ENCODE results near the gene CHDH. TPM values are rescaled to one million over a fixed set of nuclear protein-coding genes. Genes with fewer than 3 reads are reported as not detected.

Gene CHDH
- polyA plus RNA-seq, 2 of the 4 experiments (the other 2 are of a cell fraction) = 1.1 to 2.8 TPM

DNA sequence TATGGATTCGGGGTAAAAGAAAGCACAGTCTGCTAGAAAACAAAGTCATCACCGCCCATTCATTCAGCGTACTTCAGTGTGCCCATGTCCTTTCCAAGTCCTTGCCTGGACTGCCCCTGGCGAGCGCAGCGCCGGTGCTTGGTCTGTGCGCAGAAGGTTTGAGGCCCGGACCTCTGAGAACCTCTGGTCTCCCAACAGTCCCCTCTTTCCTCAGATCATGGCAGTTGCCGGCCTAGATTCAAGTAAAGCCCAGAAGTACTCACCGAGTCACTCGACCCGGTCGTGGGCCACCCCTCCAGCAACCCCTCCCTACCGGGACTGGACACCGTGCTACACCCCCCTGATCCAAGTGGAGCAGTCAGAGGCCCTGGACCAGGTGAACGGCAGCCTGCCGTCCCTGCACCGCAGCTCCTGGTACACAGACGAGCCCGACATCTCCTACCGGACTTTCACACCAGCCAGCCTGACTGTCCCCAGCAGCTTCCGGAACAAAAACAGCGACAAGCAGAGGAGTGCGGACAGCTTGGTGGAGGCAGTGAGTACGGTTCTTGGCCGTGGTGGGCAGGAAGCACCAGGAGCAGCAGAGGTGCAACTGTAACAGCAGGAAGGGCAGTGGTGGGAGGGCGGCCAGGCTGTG lies 36.3 kb downstream of the CHDH start:
- H3K27ac ChIP-seq = no peak overlapping the region
- peaks cover 17% of the 10 kb centered on the region for H3K4me1 ChIP-seq
- ATAC-seq = no peak
- ChIA-PET CTCF (no interaction called here), POLR2A (no interaction called here)
- no peak for DNase-seq (ENCODE audit: low read depth in 1 of 2, low spot score in 1 of 2)
- no peak overlapping the region for H3K4me2 ChIP-seq
- WGBS (ENCODE audit: missing lambda C conversion rate) = 84% methylated on average over 20 of the region's 28 CpGs
- TF ChIP-seq CBX8 (IDR thresholded peaks at IDR 0.05) = no peak
- TF ChIP-seq RARB (CRISPR knock-in tag; IDR thresholded peaks at IDR 0.05) = no peak
- TF ChIP-seq HEYL (CRISPR knock-in tag; IDR thresholded peaks at IDR 0.05) = no peak
- TF ChIP-seq FOSB (CRISPR knock-in tag; IDR thresholded peaks at IDR 0.05) = no peak
- TF ChIP-seq HOXB13 (CRISPR knock-in tag; IDR thresholded peaks at IDR 0.05; ENCODE audit: low read depth) = no peak
- TF ChIP-seq TP53 (CRISPR knock-in tag; IDR thresholded peaks at IDR 0.05) = no peak
- no peak for TF ChIP-seq ZSCAN20 (CRISPR knock-in tag; IDR thresholded peaks at IDR 0.05)
- TF ChIP-seq, protein P1, sequence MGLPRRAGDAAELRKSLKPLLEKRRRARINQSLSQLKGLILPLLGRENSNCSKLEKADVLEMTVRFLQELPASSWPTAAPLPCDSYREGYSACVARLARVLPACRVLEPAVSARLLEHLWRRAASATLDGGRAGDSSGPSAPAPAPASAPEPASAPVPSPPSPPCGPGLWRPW (IDR thresholded peaks at IDR 0.05) = no peak
- no peak for TF ChIP-seq MAFK (IDR thresholded peaks at IDR 0.05; ENCODE audit: partially characterized antibody)
- FAIRE-seq = no peak
- H3K4me3 ChIP-seq = no peak overlapping the region
- H3K9me3 ChIP-seq = no peaks in the 10 kb centered on the region

DNA sequence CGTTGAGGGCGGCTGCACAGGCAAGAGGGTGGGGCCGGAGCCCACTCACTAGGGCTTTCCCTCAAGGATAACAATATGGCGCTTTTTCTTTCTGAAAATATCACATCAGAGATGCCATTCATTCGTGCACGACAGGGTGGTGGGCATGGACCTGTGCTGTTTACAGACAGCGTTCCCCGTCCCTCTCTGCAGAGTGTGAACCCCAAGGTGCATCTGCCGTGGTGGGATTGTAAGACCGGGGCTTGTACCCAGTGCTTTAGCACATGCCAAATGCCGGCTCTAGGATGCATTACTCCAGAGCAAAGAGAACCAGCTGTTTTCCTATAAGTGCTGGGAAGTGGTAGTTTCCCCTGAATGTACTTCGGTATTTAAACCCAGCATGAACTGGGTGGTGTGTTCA lies 37.0 kb downstream of the CHDH start:
- CTCF ChIA-PET = no interaction called here
- ATAC-seq (no peak), FAIRE-seq (no peak), DNase-seq (ENCODE audit: low read depth in 1 of 2, low spot score in 1 of 2) (no peak)
- no peaks in the 10 kb centered on the region for H3K9me3 ChIP-seq
- TF ChIP-seq ZNF302 (CRISPR knock-in tag; IDR thresholded peaks at IDR 0.05) (no peak), HDAC2 (IDR thresholded peaks at IDR 0.05) (no peak), ESRRA (IDR thresholded peaks at IDR 0.05; ENCODE audit: borderline replicate concordance, low read length) (no peak), NFE2L2 (conservative IDR thresholded peaks at IDR 0.05; ENCODE audit: low read length) (no peak), RFX5 (IDR thresholded peaks at IDR 0.05) (no peak), HOXA7 (CRISPR knock-in tag; IDR thresholded peaks at IDR 0.05) (no peak)
- TF ChIP-seq, protein P2, sequence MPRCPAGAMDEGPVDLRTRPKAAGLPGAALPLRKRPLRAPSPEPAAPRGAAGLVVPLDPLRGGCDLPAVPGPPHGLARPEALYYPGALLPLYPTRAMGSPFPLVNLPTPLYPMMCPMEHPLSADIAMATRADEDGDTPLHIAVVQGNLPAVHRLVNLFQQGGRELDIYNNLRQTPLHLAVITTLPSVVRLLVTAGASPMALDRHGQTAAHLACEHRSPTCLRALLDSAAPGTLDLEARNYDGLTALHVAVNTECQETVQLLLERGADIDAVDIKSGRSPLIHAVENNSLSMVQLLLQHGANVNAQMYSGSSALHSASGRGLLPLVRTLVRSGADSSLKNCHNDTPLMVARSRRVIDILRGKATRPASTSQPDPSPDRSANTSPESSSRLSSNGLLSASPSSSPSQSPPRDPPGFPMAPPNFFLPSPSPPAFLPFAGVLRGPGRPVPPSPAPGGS (IDR thresholded peaks at IDR 0.05) = no peak
- 74% methylated on average over 12 of the region's 12 CpGs for WGBS (ENCODE audit: missing lambda C conversion rate)
- POLR2A ChIA-PET = no interaction called here
- H3K27ac ChIP-seq = no peak overlapping the region
- no peak overlapping the region for H3K4me3 ChIP-seq
- H3K4me1 ChIP-seq = peaks cover 23% of the 10 kb centered on the region
- H3K4me2 ChIP-seq = no peak overlapping the region

DNA sequence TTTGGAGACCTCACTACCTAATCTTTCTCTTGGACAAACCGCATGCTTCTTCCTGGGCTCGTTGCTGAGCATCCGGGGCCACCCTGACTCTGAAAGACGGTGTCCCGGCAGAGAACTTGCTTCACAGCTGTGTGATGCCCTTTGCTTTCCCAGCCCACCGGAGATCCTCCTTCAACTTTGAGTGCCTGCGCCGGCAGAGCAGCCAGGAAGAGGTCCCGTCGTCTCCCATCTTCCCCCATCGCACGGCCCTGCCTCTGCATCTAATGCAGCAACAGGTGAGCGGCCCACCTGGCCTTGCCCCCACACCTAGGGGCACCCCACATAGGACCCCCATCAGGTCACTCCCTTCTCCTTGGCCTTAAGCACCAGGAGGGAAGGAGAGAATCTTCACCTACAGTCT lies 37.7 kb downstream of the CHDH start:
- ChIA-PET POLR2A (no interaction called here), CTCF (no interaction called here)
- no peak for ATAC-seq
- 93% methylated on average over 13 of the region's 13 CpGs for WGBS (ENCODE audit: missing lambda C conversion rate)
- no peak for DNase-seq (ENCODE audit: low read depth in 1 of 2, low spot score in 1 of 2)
- H3K4me1 ChIP-seq = peaks cover 23% of the 10 kb centered on the region
- no peak overlapping the region for H3K4me2 ChIP-seq
- no peak for FAIRE-seq
- no peak overlapping the region for H3K27ac ChIP-seq
- no peaks in the 10 kb centered on the region for H3K9me3 ChIP-seq
- no peak for TF ChIP-seq ZC3H11A (IDR thresholded peaks at IDR 0.05)
- no peak for TF ChIP-seq POLR2A (IDR thresholded peaks at IDR 0.05; ENCODE audit: low read length)
- TF ChIP-seq CHD2 (IDR thresholded peaks at IDR 0.05; ENCODE audit: low read length, partially characterized antibody) = no peak
- no peak for TF ChIP-seq PHF8 (IDR thresholded peaks at IDR 0.05; ENCODE audit: borderline replicate concordance, low read depth)
- TF ChIP-seq HDAC2 (IDR thresholded peaks at IDR 0.05) = no peak
- no peak for TF ChIP-seq NR3C1 (IDR thresholded peaks at IDR 0.05)
- no peak for TF ChIP-seq HEYL (CRISPR knock-in tag; IDR thresholded peaks at IDR 0.05)
- no peak for TF ChIP-seq KDM1A (IDR thresholded peaks at IDR 0.05; ENCODE audit: low read depth)
- TF ChIP-seq, protein P3, sequence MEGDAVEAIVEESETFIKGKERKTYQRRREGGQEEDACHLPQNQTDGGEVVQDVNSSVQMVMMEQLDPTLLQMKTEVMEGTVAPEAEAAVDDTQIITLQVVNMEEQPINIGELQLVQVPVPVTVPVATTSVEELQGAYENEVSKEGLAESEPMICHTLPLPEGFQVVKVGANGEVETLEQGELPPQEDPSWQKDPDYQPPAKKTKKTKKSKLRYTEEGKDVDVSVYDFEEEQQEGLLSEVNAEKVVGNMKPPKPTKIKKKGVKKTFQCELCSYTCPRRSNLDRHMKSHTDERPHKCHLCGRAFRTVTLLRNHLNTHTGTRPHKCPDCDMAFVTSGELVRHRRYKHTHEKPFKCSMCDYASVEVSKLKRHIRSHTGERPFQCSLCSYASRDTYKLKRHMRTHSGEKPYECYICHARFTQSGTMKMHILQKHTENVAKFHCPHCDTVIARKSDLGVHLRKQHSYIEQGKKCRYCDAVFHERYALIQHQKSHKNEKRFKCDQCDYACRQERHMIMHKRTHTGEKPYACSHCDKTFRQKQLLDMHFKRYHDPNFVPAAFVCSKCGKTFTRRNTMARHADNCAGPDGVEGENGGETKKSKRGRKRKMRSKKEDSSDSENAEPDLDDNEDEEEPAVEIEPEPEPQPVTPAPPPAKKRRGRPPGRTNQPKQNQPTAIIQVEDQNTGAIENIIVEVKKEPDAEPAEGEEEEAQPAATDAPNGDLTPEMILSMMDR (IDR thresholded peaks at IDR 0.05) = no peak
- TF ChIP-seq MAZ (IDR thresholded peaks at IDR 0.05; ENCODE audit: borderline replicate concordance, low read depth, low read length) = no peak
- TF ChIP-seq SREBF2 (IDR thresholded peaks at IDR 0.05) = no peak
- no peak for TF ChIP-seq NFE2L2 (conservative IDR thresholded peaks at IDR 0.05; ENCODE audit: low read length)
- TF ChIP-seq RCOR1 (IDR thresholded peaks at IDR 0.05; ENCODE audit: low read depth, low read length) = no peak
- H3K4me3 ChIP-seq = no peak overlapping the region

All from A549 (cell line).